Motor neuron (in vitro differentiated cells): ENCODE data around the gene ACVRL1. TPM values are rescaled to one million over a fixed set of nuclear protein-coding genes. Genes with fewer than 3 reads are reported as not detected.
A peak's percentile ranks its signal among the peaks of the same experiment; 100 is the strongest.

Source experiments
- ATAC-seq, 8 experiments: fragments of 200-7000 bp; cut with Tn5 transposase; replicated peaks in 6 of 8; 2 replicates each; pipeline ENCODE4 v1.8.0; 2021; ENCODE audit warnings: mild to moderate bottlenecking in 8 of 8, moderate library complexity in 8 of 8
- H3K27ac ChIP-seq, 2 donors: fragments of 250-450 bp; sonication (Bioruptor Pico); 2 replicates each; pipeline ENCODE4 v1.9.0; 2021; ENCODE audit warnings: antibody characterized with exemption in 2 of 2, mild to moderate bottlenecking in 2 of 2, moderate library complexity in 1 of 2
- H3K4me1 ChIP-seq, 2 donors: fragments of 250-450 bp; sonication (Bioruptor Pico); replicated peaks in 1 of 2; 2 replicates each; pipeline ENCODE4 v1.6.1; 2021; ENCODE audit warnings: antibody characterized with exemption in 2 of 2, mild to moderate bottlenecking in 2 of 2, moderate library complexity in 1 of 2
- H3K4me3 ChIP-seq, 5 donors: fragments of 250-450 bp; sonication (Bioruptor Pico); 2 replicates each; pipeline ENCODE4 v1.9.0; 2021; ENCODE audit warnings: antibody characterized with exemption in 5 of 5, mild to moderate bottlenecking in 5 of 5, moderate library complexity in 4 of 5
- WGBS, 10 experiments: fragments of 450-650 bp; shearing (Covaris generic); methylation state at CpG; one replicate each; pipeline ENCODE4 v1.0.0; 2022; 5-methylcytosine and 5-hydroxymethylcytosine counted together
- in situ Hi-C, 9 experiments: fragments of 400-800 bp; cut with MboI; loops; one replicate each; pipeline ENCODE4 v1.15.0; 2021; ENCODE audit warnings: low sequenced_read_pairs in 9 of 9, low pct_unique_long_range_greater_than_20kb in 2 of 9; ENCODE audit not compliant: unreplicated experiment in 9 of 9
- total RNA-seq, 8 experiments: library from RNA; unstranded; fragments of 300-600 nt; gene quantifications; 2 replicates each; pipeline versions ENCODE4 v1.2.3 to v1.2.4, GENCODE V29; 2022

The ACVRL1 gene
- total RNA-seq, 8 experiments from 2014 or later = 0.05 to 10.6 (median 0.58) TPM

DNA sequence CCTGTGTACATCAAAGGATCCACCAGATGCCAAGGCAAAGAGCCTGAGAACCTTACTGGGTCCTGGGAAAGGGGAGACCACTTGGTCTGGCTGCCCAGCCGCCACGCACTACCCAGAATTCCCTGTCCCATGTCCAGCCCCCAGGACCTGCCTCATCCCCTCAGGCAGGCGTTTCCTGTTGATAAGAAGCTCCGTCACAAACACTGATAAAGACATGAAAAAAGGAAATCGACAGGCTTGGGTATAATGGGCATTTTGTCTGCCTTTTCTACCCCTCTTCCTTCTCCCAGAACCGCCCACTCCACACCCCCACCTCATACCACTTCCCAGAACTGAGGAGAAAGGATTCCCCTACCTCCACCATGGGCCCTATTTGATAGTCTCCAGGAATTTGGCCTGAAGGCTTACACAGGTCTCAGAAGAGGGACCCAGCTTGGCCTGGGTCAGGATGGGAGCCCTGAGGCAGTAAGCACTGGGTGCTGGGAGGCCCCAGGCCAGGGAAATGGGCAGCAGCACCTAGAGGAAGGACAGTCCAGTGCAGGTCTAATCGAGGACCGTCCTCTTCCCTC, 18.8 kb downstream of the ACVRL1 start:
- H3K4me3 ChIP-seq = no peak overlapping the region
- WGBS, 10 experiments = 18 to 82% (median 60%) methylated on average over 1 to 6 of the region's 8 CpGs; no CpG with 5 or more reads in 3 of the 10 experiments
- in situ Hi-C loops = no loop called here
- H3K27ac ChIP-seq = no peak overlapping the region
- no peaks in the 10 kb centered on the region for H3K4me1 ChIP-seq
- no peak for ATAC-seq

DNA sequence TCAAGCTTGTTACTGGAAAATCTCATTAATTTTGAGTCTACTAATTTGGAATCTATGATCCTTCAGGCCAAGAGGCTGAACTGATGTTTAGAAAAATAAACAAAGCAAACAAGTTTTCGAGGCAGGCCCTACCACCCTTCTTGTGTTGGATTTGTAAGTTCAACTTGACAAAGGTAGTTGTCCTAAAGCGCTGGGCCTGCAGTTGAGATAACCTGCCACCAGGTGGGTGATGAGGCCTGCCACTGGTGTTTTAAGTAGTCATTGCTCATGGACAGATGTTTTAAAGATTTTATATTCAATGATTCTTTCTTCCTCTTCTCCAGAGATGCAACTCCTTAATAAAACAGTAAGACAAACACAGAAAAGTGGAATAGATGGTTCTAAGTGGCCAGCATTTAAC, 19.4 kb downstream of the ACVRL1 start:
- in situ Hi-C loops = no loop called here
- Histone ChIP-seq H3K4me1 (no peaks in the 10 kb centered on the region), H3K4me3 (no peak overlapping the region), H3K27ac (no peak overlapping the region)
- peak in 1 of 8 experiments; percentile 33 for ATAC-seq
- WGBS, 10 experiments = 50 to 94% (median 80%) methylated on average over 1 to 2 of the region's 2 CpGs; no CpG with 5 or more reads in 3 of the 10 experiments

DNA sequence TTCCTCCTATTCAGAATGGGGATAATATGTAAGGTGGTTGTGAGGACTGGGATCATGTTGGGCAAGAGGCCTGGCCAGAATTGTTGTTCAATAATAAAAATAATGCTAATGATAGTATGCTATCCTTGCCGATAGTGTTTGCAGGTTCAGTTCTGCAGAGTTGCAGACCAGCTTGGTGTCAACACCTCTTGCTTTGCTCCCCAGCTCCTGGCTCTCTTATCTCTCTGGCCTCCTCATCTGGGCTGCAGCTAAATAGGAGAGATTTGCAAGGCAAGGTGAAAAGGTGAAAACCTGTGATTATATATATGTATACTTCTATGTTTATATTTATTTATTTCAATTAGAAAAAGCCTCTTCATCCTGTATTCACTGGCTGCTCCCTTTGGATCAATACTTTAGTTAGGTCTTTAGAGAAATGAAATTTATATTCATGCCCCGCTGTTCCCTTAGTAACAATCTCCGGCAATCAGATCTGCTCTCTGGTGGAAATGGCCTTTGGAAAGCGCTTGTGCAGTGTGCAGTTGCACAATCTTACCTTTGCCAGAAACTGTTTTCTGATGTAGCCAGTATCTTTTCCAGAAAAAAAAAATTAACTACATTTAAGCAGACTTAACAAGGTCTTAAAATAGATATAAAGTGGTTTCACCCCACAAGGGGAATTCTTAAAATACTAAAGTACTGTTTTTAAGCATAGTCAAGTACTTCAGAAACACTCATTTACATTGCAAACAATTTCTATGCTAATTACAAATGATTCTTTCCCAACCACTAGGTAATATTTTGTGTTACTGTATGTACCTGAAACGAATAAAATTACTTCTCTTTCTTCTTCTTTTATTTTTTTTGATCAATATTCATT, 25.1 kb downstream of the ACVRL1 start:
- WGBS, 10 experiments = 33 to 96% (median 68%) methylated on average over 1 to 5 of the region's 5 CpGs
- in situ Hi-C loops = no loop called here

DNA sequence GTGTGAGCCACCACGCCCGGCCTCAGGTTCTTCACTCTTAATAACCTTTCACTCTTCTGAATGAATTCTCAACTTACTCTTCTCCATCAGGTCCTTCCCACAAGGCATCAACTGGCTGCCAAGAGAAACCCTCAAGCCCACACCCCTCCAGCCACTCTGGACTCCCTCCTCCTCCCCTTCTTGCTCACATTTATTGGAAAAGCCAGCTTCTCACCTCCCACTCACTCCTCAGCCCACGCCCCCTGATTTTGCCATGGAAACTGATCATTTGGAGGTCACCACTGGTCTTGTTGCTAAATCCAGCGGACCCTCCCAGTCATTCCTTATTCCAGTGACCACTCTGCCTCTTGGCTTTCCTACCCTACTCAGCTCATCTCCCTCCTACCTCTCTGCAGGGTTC, 26.8 kb downstream of the ACVRL1 start:
- 0 to 80% (median 48%) methylated on average over 1 of the region's 4 CpGs; no CpG with 5 or more reads in 4 of the 10 experiments for WGBS, 10 experiments
- Histone ChIP-seq H3K27ac (no peak overlapping the region), H3K4me1 (peaks cover 6 to 18% of the 10 kb centered on the region in 2 donors), H3K4me3 (no peak overlapping the region)
- in situ Hi-C loops = no loop called here
- no peak for ATAC-seq

More for the DNA sequence above, 25.1 kb downstream of the ACVRL1 start:
- ATAC-seq = peak in 7 of 8 experiments; percentile 29 to 72 (median 49)
- Histone ChIP-seq H3K27ac (no peak overlapping the region), H3K4me1 (peaks cover 0 to 10% of the 10 kb centered on the region in 2 donors), H3K4me3 (no peak overlapping the region)

DNA sequence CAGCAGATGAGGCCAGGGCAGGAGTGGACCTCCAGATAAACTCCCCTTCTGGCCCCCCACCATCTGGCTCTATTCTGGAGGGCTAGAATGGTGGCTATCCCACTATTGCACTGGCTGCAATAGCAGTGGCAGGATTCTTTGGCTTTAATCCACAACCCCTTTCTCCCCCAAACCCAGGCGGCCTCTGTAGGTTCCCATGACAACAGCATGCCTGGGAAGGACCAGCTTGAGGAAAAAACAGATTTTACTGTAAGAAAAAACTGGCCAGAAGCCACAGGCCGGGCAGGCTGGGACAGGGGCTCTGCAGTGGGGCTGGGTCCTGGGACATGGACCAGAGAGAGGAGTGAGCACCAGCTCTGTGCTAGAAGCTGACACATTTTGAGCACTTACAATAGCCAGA, 30.6 kb downstream of the ACVRL1 start:
- in situ Hi-C loops = no loop called here
- H3K4me1 ChIP-seq = peaks cover 6 to 15% of the 10 kb centered on the region in 2 donors
- H3K4me3 ChIP-seq = no peak overlapping the region
- 0 to 53% (median 20%) methylated on average over 1 to 2 of the region's 2 CpGs; no CpG with 5 or more reads in 5 of the 10 experiments for WGBS, 10 experiments
- no peak overlapping the region for H3K27ac ChIP-seq
- peak in 5 of 8 experiments; percentile 61 to 74 (median 68) for ATAC-seq

DNA sequence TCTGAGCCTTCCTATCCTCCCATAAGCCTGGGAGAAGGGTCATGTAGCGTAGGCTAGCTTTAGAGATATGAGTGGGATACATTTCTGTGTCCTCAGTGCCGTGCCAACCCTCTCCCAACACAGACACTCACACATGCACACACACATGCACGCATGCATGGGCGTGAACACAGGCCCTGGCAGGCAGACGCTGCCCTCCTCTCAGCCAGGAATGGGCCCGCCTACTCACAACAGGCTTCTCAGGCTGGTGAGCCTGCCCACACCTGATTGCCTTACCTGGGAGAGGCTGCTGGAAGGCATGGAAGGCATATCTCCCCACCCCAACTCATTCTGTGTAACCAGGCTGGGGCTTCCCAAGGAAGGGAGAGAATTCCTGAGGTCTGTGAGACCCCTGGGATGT, 31.4 kb downstream of the ACVRL1 start:
- Histone ChIP-seq H3K4me3 (no peak overlapping the region), H3K4me1 (peaks cover 6 to 15% of the 10 kb centered on the region in 2 donors), H3K27ac (no peak overlapping the region)
- WGBS, 10 experiments = 83 to 100% (median 100%) methylated on average over 1 to 4 of the region's 6 CpGs; no CpG with 5 or more reads in 5 of the 10 experiments
- no peak for ATAC-seq
- in situ Hi-C loops = no loop called here

DNA sequence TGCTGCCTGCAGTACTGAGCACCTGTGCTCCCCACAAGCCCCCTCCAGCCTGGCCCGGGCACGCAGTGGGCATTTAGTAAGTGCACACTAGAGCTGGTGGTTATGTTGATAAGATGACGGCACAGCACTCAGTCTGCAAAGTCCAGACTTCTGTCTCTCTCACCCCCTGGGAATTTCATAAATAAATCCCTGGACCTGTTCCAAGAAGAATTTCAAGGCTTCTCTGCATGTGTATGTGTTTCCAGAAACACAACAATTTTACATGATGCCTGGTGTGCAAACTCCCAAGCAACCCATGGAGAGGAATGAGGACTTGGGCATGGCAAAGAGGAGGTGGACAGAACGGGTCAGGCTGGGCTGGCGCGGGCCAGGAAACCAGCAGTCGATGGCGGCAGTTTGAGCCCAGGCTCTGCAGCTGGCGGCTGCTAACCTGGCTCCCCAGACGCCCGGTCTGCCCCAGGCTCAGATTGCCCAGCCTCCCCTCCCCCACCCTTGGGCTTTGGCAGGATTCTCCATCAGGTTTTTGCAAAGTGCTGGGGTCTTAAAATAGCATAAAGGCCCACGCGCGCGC, 33.8 kb downstream of the ACVRL1 start:
- WGBS, 10 experiments = 50 to 83% (median 73%) methylated on average over 1 to 6 of the region's 15 CpGs; no CpG with 5 or more reads in 7 of the 10 experiments

DNA sequence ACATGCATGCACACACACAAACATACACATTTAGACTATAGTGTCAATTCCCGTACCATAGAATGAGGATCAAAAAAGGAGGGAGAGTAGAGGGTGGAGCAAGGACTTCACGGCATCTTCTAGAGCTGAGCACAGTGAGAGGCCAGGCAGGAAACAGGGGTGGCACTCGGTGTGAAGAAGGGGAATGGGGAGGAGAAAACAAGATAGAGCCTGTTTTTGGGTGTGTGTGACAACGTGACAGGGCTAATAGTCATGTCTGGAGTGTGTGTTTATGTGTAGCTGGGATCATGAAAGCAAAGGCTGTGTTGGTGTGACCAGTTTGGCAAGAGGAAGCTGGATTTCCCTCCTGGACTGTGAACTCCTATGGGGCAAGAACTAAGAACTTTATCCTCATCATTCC, 34.3 kb downstream of the ACVRL1 start:
- ATAC-seq = peak in 6 of 8 experiments; percentile 21 to 80 (median 50)
- Histone ChIP-seq H3K27ac (no peak overlapping the region), H3K4me3 (no peak overlapping the region), H3K4me1 (peaks cover 6 to 15% of the 10 kb centered on the region in 2 donors)
- in situ Hi-C loops = no loop called here
- 0 to 73% (median 43%) methylated on average over 1 to 4 of the region's 4 CpGs; no CpG with 5 or more reads in 6 of the 10 experiments for WGBS, 10 experiments

More for the DNA sequence above, 33.8 kb downstream of the ACVRL1 start:
- peaks cover 6 to 15% of the 10 kb centered on the region in 2 donors for H3K4me1 ChIP-seq
- in situ Hi-C loops = no loop called here
- H3K27ac ChIP-seq = no peak overlapping the region
- ATAC-seq = peak in 7 of 8 experiments; percentile 28 to 90 (median 43)
- no peak overlapping the region for H3K4me3 ChIP-seq

DNA sequence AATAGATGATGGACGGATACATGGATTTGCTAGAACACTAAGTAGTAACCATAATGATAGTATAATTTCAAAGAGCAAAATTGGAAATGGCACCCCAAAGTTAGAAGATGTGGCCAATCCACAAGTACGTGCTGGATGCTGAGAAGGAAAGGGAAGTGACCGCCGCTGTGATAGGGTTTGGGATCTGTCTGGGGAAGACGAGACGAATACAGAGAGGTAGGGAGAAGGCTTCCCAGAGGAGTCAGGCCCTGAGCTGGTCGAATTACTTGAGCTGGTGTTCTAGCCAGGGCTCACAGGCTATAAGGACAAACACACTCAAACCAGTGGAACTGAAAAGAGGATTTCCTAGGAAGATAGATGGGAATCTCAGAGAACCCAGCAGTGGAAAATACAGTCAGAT, 34.8 kb downstream of the ACVRL1 start:
- Histone ChIP-seq H3K4me1 (peaks cover 6 to 15% of the 10 kb centered on the region in 2 donors), H3K27ac (no peak overlapping the region), H3K4me3 (no peak overlapping the region)
- in situ Hi-C loops = no loop called here
- no peak for ATAC-seq
- 50 to 100% (median 86%) methylated on average over 1 to 7 of the region's 7 CpGs; no CpG with 5 or more reads in 1 of the 10 experiments for WGBS, 10 experiments

DNA sequence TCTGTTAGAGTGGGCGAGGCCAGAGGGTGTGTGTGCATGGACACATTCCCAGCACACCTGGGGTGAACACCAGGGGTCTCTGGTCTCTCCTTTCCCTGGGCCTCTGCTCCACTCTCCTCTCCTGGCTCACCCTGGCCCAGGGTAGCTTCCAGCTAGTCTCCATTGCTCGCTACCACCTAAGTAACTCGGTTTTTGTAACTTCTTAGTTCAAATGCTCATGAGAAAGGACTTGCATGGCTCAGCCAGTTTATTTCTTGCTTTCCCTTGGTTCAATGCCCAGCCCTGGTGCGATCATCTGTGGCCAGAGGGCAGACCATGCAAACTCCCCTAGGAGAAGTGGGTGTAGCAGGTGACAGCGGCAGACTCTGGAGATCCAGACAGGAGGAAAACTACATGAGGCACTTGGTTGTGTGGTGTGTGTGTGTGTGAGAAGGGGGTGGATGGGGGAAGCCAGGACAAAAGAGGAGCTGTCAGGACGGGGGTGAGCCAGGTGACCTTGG, 35.2 kb downstream of the ACVRL1 start:
- in situ Hi-C loops = no loop called here
- Histone ChIP-seq H3K27ac (no peak overlapping the region), H3K4me3 (no peak overlapping the region), H3K4me1 (peaks cover 6 to 13% of the 10 kb centered on the region in 2 donors)
- ATAC-seq = no peak
- WGBS, 10 experiments = 20 to 88% (median 73%) methylated on average over 1 to 4 of the region's 6 CpGs; no CpG with 5 or more reads in 3 of the 10 experiments

DNA sequence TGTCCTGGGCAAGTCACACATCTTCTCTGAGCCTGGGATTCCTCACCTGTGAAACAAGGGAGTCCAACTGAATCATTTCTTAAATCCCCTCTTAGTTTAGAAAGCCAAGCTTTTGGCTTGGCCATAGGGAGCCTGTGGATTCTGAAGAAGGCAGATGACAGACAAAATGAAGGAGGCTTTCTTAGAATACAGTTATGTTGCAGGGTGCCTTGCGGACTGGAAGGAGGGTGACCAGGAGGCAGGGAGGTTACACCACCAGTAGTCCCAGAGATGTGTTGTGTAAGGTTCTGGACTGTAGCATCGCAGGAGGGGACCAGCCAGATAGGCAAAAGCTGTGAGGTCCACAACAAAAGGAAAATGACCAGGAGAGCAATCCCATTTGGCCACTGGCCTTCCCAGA, 36.0 kb downstream of the ACVRL1 start:
- H3K4me1 ChIP-seq = peaks cover 0 to 6% of the 10 kb centered on the region in 2 donors
- no peak for ATAC-seq
- H3K27ac ChIP-seq = no peak overlapping the region
- 80 to 100% (median 100%) methylated on average over 1 to 2 of the region's 2 CpGs; no CpG with 5 or more reads in 6 of the 10 experiments for WGBS, 10 experiments
- in situ Hi-C loops = no loop called here
- no peak overlapping the region for H3K4me3 ChIP-seq

DNA sequence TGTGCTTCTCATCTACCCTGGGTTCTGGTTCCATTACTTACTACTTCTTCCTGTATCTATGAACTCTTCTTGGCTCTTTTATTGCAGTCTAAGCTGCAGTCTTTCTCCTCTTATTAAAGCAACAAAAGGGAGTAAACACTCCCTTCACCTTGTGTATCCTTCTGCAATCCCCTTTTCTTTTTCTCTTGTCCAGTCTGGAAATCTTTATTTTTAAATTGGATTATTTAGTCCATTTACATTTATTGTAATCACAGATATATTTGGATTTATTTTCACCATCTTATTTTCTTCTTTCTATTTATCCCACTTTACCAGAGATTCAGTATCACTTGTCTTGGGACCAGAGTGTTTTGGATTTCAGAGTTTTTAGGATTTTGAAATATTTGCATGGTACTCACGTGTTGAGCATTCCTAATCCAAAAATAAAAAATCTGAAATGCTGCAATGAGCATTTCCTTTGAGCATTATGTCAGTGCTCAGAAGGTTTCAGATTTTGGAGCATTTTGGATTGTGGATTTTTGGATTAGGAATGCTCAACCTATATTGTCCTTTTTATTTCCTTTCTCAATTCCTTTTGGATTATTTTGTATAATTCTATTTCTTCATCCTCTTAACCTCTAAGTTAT, 37.4 kb downstream of the ACVRL1 start:
- ATAC-seq = no peak
- WGBS, 10 experiments = 20 to 85% (median 60%) methylated on average over 1 of the region's 1 CpG; no CpG with 5 or more reads in 1 of the 10 experiments
- H3K27ac ChIP-seq = no peak overlapping the region
- H3K4me1 ChIP-seq = peaks cover 0 to 6% of the 10 kb centered on the region in 2 donors
- in situ Hi-C loops = no loop called here
- H3K4me3 ChIP-seq = no peak overlapping the region
